Kidney (tissue), 14 donors: ENCODE data around the gene PRKCE. TPM values are rescaled to one million over a fixed set of nuclear protein-coding genes. Genes with fewer than 3 reads are reported as not detected.
A peak's percentile ranks its signal among the peaks of the same experiment; 100 is the strongest.

Experiments used
- DNase-seq, 5 donors: peaks; one replicate each; pipeline ENCODE4 v3.0.0-alpha.2; 2013 to 2020
- FAIRE-seq: peaks from 2 replicates; lab custom pipeline; 2012; peaks lifted over from hg19 to GRCh38; lab: Jason Lieb, UNC
- H3K27ac ChIP-seq, 2 donors: one replicate each; pipeline ENCODE4 v1.7.0; 2013; ENCODE audit warnings: low read depth in 2 of 2, low read length in 2 of 2, inconsistent platforms in 1 of 2
- H3K27me3 ChIP-seq: one replicate; pipeline ENCODE4 v1.7.1; 2013; ENCODE audit warnings: low read length, inconsistent platforms; ENCODE audit not compliant: control insufficient read depth, insufficient read depth
- H3K36me3 ChIP-seq, 3 donors: one replicate each; pipeline versions ENCODE4 v1.7.0 to v1.7.1; 2013; ENCODE audit warnings: low read length in 3 of 3, control low read depth in 1 of 3, inconsistent platforms in 1 of 3; ENCODE audit not compliant: insufficient read depth in 3 of 3, control insufficient read depth in 2 of 3
- H3K4me1 ChIP-seq, 3 donors: one replicate each; pipeline versions ENCODE4 v1.7.0 to v1.7.1; 2013; ENCODE audit warnings: low read length in 3 of 3, inconsistent platforms in 1 of 3, low read depth in 1 of 3; ENCODE audit not compliant: control insufficient read depth in 2 of 3, insufficient read depth in 2 of 3
- H3K4me3 ChIP-seq, 3 donors: one replicate each; pipeline versions ENCODE4 v1.7.0 to v1.8.1; 2013; ENCODE audit warnings: low read length in 3 of 3, control low read depth in 1 of 3, inconsistent platforms in 1 of 3
- H3K9ac ChIP-seq, 3 donors: one replicate each; pipeline versions ENCODE4 v1.7.0 to v1.7.1; 2013; ENCODE audit warnings: low read length in 3 of 3, control low read depth in 1 of 3, inconsistent platforms in 1 of 3
- H3K9me3 ChIP-seq, 3 donors: one replicate each; pipeline versions ENCODE4 v1.7.0 to v1.7.1; 2013; ENCODE audit warnings: low read length in 3 of 3, control low read depth in 1 of 3, inconsistent platforms in 1 of 3; ENCODE audit not compliant: control insufficient read depth in 2 of 3, insufficient read depth in 1 of 3
- intact Hi-C: fragments of 100-400 bp; cut with DNase I; formaldehyde crosslinking; loops from one replicate; pipeline ENCODE4 v1.11.1; 2022
- polyA plus RNA-seq: library from polyadenylated mRNA; stranded (reverse); fragments of 350-450 nt; fragmentation: Illumina TruSeq; extraction: RNeasy Lipid Tissue Mini Kit (QIAGEN cat#74804); gene quantifications from one replicate; pipeline ENCODE4 v1.2.3, GENCODE V29; 2014; ENCODE audit warnings: low read depth, low replicate concordance; ENCODE audit not compliant: insufficient read depth
- total RNA-seq: library from RNA; stranded (reverse); fragmentation: NEBNext Ultra II Directional; extraction: Animal tissue kit (Norgen Biotek cat#: 25700); gene quantifications from one replicate; pipeline ENCODE4 v1.2.1, GENCODE V29; 2021
- TF ChIP-seq, protein P1 (sequence below): IDR thresholded peaks from 3 replicates; pipeline ENCODE4 v1.5.1; 2012; ENCODE audit warnings: mild to moderate bottlenecking, moderate library complexity, borderline replicate concordance; ENCODE audit not compliant: insufficient read depth; ENCODE audit errors: extremely low read depth
- donor health status: control.
- donor health status: control.
- donor health status: control.
- donor health status: control.
- donor health status: control.
- donor health status: DM: yes; HTN: yes; CAD: no.
- donor health status: Normal renal cell carcinoma (clear cell type).

PRKCE gene
- total and polyA plus RNA-seq, 2 donors from 2014 or later = 11.1 to 27.3 TPM

DNA sequence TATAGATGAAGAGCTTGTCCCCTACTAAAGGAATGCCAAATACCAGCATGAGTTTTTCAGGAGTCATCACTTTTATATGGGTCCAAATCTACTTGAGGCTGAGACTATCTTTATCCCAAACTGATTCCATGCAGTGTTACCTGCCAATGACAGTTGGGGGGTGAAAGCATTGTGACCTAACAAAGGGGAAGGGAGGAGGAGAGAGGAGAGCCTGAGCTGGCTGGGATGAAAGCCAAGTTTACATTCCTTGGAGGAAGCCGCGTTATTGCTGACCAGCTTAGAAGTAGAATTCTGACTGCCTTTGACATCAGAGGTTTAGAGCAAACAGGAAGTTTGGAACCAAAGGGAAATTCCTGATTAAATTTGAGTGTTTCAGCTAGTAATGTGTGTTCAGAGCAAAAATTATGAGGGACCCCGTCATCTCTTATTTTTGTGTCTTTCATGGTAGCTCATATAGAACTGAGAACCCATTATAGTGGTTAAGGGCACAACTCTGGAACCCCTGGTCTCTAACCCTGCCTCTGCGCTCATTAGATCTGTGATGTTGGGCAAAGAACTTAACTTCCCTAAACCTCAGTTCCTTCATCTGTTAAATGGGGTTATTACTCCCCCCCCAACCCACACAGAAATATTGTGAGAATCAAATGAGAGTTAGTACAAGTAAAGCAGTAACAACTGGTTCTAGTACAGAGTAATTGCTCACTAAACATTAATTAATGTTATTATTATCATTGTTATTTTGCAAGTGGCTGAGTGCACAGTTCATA, 446.4 kb downstream of the PRKCE start:
- Histone ChIP-seq H3K36me3 (peaks cover 0 to 4% (median 0%) of the 10 kb centered on the region in 3 donors), H3K4me1 (peaks cover 0 to 9% (median 7%) of the 10 kb centered on the region in 3 donors), H3K9me3 (no peaks in the 10 kb centered on the region), H3K9ac (no peak overlapping the region), H3K4me3 (no peak overlapping the region), H3K27ac (peak overlapping the region; percentile 81 to 90), H3K27me3 (no peaks in the 10 kb centered on the region)
- TF ChIP-seq, protein P1, sequence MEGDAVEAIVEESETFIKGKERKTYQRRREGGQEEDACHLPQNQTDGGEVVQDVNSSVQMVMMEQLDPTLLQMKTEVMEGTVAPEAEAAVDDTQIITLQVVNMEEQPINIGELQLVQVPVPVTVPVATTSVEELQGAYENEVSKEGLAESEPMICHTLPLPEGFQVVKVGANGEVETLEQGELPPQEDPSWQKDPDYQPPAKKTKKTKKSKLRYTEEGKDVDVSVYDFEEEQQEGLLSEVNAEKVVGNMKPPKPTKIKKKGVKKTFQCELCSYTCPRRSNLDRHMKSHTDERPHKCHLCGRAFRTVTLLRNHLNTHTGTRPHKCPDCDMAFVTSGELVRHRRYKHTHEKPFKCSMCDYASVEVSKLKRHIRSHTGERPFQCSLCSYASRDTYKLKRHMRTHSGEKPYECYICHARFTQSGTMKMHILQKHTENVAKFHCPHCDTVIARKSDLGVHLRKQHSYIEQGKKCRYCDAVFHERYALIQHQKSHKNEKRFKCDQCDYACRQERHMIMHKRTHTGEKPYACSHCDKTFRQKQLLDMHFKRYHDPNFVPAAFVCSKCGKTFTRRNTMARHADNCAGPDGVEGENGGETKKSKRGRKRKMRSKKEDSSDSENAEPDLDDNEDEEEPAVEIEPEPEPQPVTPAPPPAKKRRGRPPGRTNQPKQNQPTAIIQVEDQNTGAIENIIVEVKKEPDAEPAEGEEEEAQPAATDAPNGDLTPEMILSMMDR = no peak
- FAIRE-seq = peak; percentile 95
- intact Hi-C loops = no loop called here
- peak in 4 of 5 donors; percentile 47 to 96 (median 74) for DNase-seq

DNA sequence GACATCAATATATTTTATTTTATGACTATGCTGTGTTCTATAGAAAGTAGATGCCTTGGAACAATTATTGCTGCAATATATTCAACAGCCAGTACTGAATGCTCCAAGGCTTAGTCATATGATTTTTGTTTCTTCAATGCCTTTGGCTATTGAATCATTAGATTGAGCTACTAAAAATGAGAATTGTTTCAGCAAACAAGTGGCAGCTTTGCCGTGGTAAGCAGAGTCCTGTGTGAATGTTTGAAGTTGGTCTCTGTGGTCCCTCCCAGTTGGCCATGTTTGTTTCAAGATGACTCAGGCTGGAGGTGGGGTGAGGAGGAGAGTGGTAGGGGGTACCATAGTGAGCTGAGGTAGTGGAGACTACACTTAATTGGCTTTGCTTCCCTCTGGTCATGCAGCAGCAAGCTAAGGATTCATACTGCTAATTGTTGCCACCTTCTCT, 447.2 kb downstream of the PRKCE start:
- DNase-seq (no peak), FAIRE-seq (no peak)
- H3K9me3 ChIP-seq = no peaks in the 10 kb centered on the region
- H3K27me3 ChIP-seq = no peaks in the 10 kb centered on the region
- no peak overlapping the region for H3K9ac ChIP-seq
- TF ChIP-seq, protein P1 = no peak
- H3K4me3 ChIP-seq = no peak overlapping the region
- intact Hi-C loops = no loop called here
- peaks cover 0 to 4% (median 0%) of the 10 kb centered on the region in 3 donors for H3K36me3 ChIP-seq
- peak overlapping the region in 1 of 2 donors; percentile 90 for H3K27ac ChIP-seq
- peaks cover 0 to 9% (median 7%) of the 10 kb centered on the region in 3 donors for H3K4me1 ChIP-seq

DNA sequence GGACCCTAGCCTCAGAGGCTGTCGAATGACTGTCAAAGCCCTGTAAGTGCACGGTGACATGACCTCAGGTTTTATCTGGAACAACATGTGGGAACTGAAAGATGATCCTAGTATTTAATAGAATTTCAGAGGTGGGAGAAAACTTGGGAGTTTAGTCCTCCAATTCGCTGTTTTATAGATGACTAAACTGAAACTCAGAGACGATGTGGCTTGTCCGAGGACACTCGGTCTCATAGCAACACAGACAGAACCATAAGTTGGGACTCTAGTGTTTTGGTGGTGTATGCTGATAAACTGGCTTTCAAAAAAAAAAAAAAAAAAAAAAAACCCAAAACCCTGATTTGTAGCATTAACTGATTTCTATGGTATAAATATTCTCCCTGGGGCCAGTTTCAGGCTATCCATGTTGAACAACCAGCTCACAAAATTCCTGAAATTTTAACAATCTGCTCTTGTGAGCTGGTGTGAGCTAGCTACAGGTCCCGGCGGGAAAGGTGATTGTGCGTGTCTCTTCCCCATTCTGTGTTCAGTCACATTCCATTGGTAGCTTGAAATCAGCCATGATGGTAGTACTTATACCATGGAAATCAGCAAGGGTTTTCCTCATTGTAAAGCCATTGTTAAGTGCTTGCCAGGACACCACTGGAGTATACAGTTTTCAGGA, 450.2 kb downstream of the PRKCE start:
- H3K27ac ChIP-seq = no peak overlapping the region
- no peak for FAIRE-seq
- TF ChIP-seq, protein P1 = no peak
- no peak overlapping the region for H3K9ac ChIP-seq
- H3K36me3 ChIP-seq = peaks cover 0 to 11% (median 0%) of the 10 kb centered on the region in 3 donors
- DNase-seq = no peak
- H3K27me3 ChIP-seq = no peaks in the 10 kb centered on the region
- no peak overlapping the region for H3K4me3 ChIP-seq
- intact Hi-C loops = no loop called here
- H3K9me3 ChIP-seq = peaks cover 0 to 11% (median 0%) of the 10 kb centered on the region in 3 donors
- H3K4me1 ChIP-seq = peaks cover 0 to 9% (median 7%) of the 10 kb centered on the region in 3 donors
